Neural cell (in vitro differentiated cells): ENCODE results near the gene SPATA2L. TPM values are rescaled to one million over a fixed set of nuclear protein-coding genes. Genes with fewer than 3 reads are reported as not detected.

Experiments used
- H2AFZ ChIP-seq: fragments of 200-600, 300-800 bp; sonication (generic), shearing (Covaris generic); 2 replicates; pipeline ENCODE4 v1.6.0; 2014; ENCODE audit warnings: low read depth, mild to moderate bottlenecking, antibody characterized with exemption, low read length, moderate library complexity
- H3F3A ChIP-seq: fragments of 200-600 bp; shearing (Covaris generic); 2 replicates; pipeline ENCODE4 v1.6.1; 2016; ENCODE audit warnings: mild to moderate bottlenecking, moderate library complexity, mixed read lengths, antibody characterized with exemption, low read length; ENCODE audit not compliant: insufficient read depth, poor library complexity, severe bottlenecking
- H3K27ac ChIP-seq: fragments of 200-600, 300-800 bp; sonication (generic), shearing (Covaris generic); 2 replicates; pipeline ENCODE4 v1.5.1; 2014; ENCODE audit warnings: mild to moderate bottlenecking, low read length, moderate library complexity
- H3K27me3 ChIP-seq: fragments of 300-800, 200-600 bp; sonication (generic), shearing (Covaris generic); 2 replicates; pipeline ENCODE4 v1.6.0; 2014; ENCODE audit warnings: mild to moderate bottlenecking, low read depth, low read length, moderate library complexity; ENCODE audit not compliant: insufficient read depth
- H3K36me3 ChIP-seq: fragments of 300-800, 200-600 bp; sonication (generic), shearing (Covaris generic); 2 replicates; pipeline ENCODE4 v1.5.1; 2014; ENCODE audit warnings: mild to moderate bottlenecking, antibody characterized with exemption, low read length, moderate library complexity; ENCODE audit not compliant: insufficient read depth
- H3K4me2 ChIP-seq: fragments of 300-800, 200-600 bp; sonication (generic), shearing (Covaris generic); 2 replicates; pipeline ENCODE4 v1.6.0; 2014; ENCODE audit warnings: mild to moderate bottlenecking, low read length
- H3K4me3 ChIP-seq: fragments of 300-800, 200-600 bp; sonication (generic), shearing (Covaris generic); 2 replicates; pipeline ENCODE4 v1.5.1; 2014; ENCODE audit warnings: mild to moderate bottlenecking, low read length, moderate library complexity
- H3K79me2 ChIP-seq: fragments of 200-600 bp; shearing (Covaris generic); replicated peaks from 2 replicates; pipeline ENCODE4 v1.6.0; 2014; ENCODE audit warnings: mild to moderate bottlenecking, low read length, moderate library complexity; ENCODE audit not compliant: insufficient read depth
- H3K9ac ChIP-seq: fragments of 300-800, 200-600 bp; sonication (generic), shearing (Covaris generic); 2 replicates; pipeline ENCODE4 v1.6.1; 2016; ENCODE audit warnings: mild to moderate bottlenecking, low read length, mixed read lengths
- H3K9me2 ChIP-seq: fragments of 200-600 bp; shearing (Covaris generic); 2 replicates; pipeline ENCODE4 v1.6.1; 2016; ENCODE audit warnings: mild to moderate bottlenecking, low read length, mixed read lengths; ENCODE audit not compliant: insufficient read depth
- H3K9me3 ChIP-seq: fragments of 200-600, 300-800 bp; sonication (generic), shearing (Covaris generic); 2 replicates; pipeline ENCODE4 v1.6.1; 2016; ENCODE audit warnings: mild to moderate bottlenecking, mixed run types, low read length, moderate library complexity, mixed read lengths
- H4K20me1 ChIP-seq: fragments of 200-600 bp; shearing (Covaris generic); 2 replicates; pipeline ENCODE4 v1.6.1; 2016; ENCODE audit warnings: mild to moderate bottlenecking, mixed run types; ENCODE audit not compliant: insufficient read depth
- CTCF ChIP-seq: fragments of 450-650 bp; IDR thresholded peaks from 2 replicates; pipeline ENCODE4 v1.5.1; 2014; ENCODE audit warnings: antibody characterized with exemption, mild to moderate bottlenecking, moderate library complexity; ENCODE audit not compliant: poor library complexity, severe bottlenecking
- EP300 ChIP-seq: fragments of 450-650 bp; conservative IDR thresholded peaks from 2 replicates; pipeline ENCODE4 v1.6.1; 2014; ENCODE audit warnings: antibody characterized with exemption, mild to moderate bottlenecking, moderate library complexity; ENCODE audit not compliant: poor library complexity, severe bottlenecking
- EZH2 ChIP-seq: fragments of 200-600, 300-800 bp; shearing (Covaris generic), sonication (generic); IDR thresholded peaks from 2 replicates; pipeline ENCODE4 v1.6.1; 2014; ENCODE audit warnings: antibody characterized with exemption, low read length, borderline replicate concordance, mild to moderate bottlenecking; ENCODE audit not compliant: insufficient read depth, poor library complexity, severe bottlenecking
- MXI1 ChIP-seq: fragments of 450-650 bp; conservative IDR thresholded peaks from 2 replicates; pipeline ENCODE4 v1.6.1; 2014; ENCODE audit warnings: antibody characterized with exemption, mild to moderate bottlenecking; ENCODE audit not compliant: poor library complexity, severe bottlenecking
- POLR2AphosphoS5 ChIP-seq: IDR thresholded peaks from 2 replicates; pipeline ENCODE4 v1.6.1; 2012
- RAD21 ChIP-seq: fragments of 450-650 bp; conservative IDR thresholded peaks from 2 replicates; pipeline ENCODE4 v1.6.1; 2014; ENCODE audit warnings: antibody characterized with exemption, mild to moderate bottlenecking, moderate library complexity
- REST ChIP-seq: IDR thresholded peaks from 2 replicates; pipeline ENCODE4 v1.6.1; 2012; ENCODE audit warnings: borderline replicate concordance
- SMC3 ChIP-seq: fragments of 450-650 bp; conservative IDR thresholded peaks from 2 replicates; pipeline ENCODE4 v1.6.1; 2014; ENCODE audit warnings: antibody characterized with exemption, mild to moderate bottlenecking, moderate library complexity; ENCODE audit not compliant: poor library complexity
- TAF1 ChIP-seq: IDR thresholded peaks from 2 replicates; pipeline ENCODE4 v1.6.1; 2012; ENCODE audit warnings: low read depth
- polyA plus RNA-seq: library from polyadenylated mRNA; depleted of rRNA; stranded (reverse); fragments of >200 nt; gene quantifications from 2 replicates; pipeline ENCODE4 v1.2.3, GENCODE V29; 2014

The SPATA2L gene
- polyA plus RNA-seq, 1 donor from 2014 or later, result 39.1 TPM

GRCh38 chr16:89697616-89698331, 3.7 kb downstream of the SPATA2L start:
- H3K79me2 ChIP-seq, result no peaks in the 10 kb centered on the region
- no peaks in the 10 kb centered on the region for H3K27me3 ChIP-seq
- H4K20me1 ChIP-seq, result no peaks in the 10 kb centered on the region
- H3K36me3 ChIP-seq, result no peaks in the 10 kb centered on the region
- no peaks in the 10 kb centered on the region for H3K9me2 ChIP-seq
- no peak overlapping the region for H2AFZ ChIP-seq
- H3K9ac ChIP-seq, result no peak overlapping the region
- H3K4me2 ChIP-seq, result no peak overlapping the region
- H3K4me3 ChIP-seq, result no peak overlapping the region
- H3K27ac ChIP-seq, result no peak overlapping the region
- no peaks in the 10 kb centered on the region for H3F3A ChIP-seq
- H3K9me3 ChIP-seq, result no peaks in the 10 kb centered on the region
- TF ChIP-seq POLR2AphosphoS5 (no peak), TAF1 (no peak), EP300 (no peak), RAD21 (no peak), REST (no peak), EZH2 (no peak), CTCF (no peak), SMC3 (no peak), MXI1 (no peak)

GRCh38 chr16:89697161-89697615, 4.3 kb downstream of the SPATA2L start:
- Histone ChIP-seq H3K4me3 (no peak overlapping the region), H3K79me2 (no peaks in the 10 kb centered on the region), H4K20me1 (no peaks in the 10 kb centered on the region), H3F3A (no peaks in the 10 kb centered on the region), H3K27me3 (no peaks in the 10 kb centered on the region), H3K4me2 (no peak overlapping the region), H2AFZ (no peak overlapping the region), H3K9me2 (no peaks in the 10 kb centered on the region), H3K9me3 (no peaks in the 10 kb centered on the region), H3K9ac (no peak overlapping the region), H3K27ac (no peak overlapping the region), H3K36me3 (no peaks in the 10 kb centered on the region)
- TF ChIP-seq CTCF (no peak), REST (no peak), TAF1 (no peak), SMC3 (no peak), POLR2AphosphoS5 (no peak), MXI1 (no peak), EZH2 (no peak), RAD21 (no peak)
